NCI-H510A treated with DMSO at 0.1 percent for 48 hours (cell line): ENCODE data around the gene BSG.

Experiments used
- DNase-seq: peaks from one replicate; lab custom pipeline; 2025; lab: John Stamatoyannopoulos, UW

The BSG gene

DNA sequence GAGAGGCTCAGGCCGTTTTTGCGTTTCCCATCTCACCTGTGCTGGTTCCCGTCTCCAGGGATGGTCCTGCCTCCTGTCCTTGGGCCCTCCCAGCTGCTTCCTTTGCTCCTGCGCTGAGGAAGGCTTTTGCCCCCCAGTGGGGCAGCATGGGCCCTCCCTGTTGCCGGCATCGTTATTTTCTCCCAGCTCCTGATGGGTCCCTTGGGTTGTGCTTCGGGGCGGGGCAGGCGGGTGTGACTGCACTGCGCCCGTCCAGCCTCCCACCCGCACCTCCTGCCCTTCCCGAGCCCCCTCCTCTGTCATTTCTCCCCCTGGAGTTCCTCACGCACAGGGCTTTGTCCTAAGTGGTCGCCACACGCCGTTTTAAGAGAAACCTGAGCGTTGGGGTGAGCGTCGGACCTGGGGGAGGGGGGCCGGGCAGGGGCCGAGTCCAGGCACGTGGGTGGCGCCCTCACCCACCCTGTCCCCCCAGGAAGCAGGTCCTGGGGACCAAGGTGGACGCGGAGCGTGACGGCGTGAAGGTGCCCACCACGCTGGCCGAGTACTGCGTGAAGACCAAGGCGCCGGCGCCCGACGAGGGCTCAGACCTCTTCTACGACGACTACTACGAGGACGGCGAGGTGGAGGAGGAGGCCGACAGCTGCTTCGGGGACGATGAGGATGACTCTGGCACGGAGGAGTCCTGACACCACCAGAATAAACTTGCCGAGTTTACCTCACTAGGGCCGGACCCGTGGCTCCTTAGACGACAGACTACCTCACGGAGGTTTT is 31.3 kb upstream of the BSG start:
- DNase-seq: no peak

- no peak for DNase-seq
Observed at GRCh38 chr19:541699-542098, 30.7 kb upstream of the BSG start.

- no peak for DNase-seq
Observed at GRCh38 chr19:542173-542866, 30.1 kb upstream of the BSG start.

DNA sequence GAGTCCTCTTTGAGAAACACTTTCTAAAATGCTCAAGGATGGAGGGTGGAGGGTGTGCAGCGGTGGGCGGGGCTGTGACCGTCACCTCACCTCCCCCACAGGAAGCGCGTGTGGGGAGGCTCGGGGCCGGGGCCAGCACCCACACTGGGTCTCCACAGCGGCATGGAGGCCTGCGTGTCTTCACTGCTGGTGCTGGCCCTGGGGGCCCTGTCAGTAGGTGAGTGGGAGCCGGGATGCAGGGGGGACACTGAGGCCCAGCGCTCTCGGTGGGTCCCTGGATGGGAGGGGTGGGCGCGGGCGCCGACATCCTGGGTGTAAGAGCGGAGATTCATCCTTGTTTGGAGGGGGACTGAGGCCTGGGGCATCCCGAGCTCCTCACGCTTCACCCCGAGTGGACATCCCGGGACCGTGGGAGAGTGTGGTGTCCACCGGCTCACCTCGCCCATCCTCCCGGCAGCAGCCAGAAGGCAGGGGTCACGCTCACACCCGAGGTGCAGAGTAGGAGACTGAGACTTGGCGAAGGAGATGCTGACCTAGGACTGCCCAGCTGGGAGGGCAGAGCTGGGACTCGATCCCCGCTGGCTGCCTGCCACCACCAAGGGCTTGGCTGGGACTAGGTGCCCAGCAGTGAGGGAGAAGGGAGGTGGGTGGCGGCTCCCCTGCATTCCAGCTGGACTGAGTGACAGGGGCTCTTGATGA is 28.3 kb upstream of the BSG start, which contains the start of gene GZMM:
GZMM (plus strand) TSS at position 144 of the 699 bp plus-strand sequence; CDS start at position 163, 19 bp downstream.
- no peak for DNase-seq

GRCh38 chr19:547117-547516 is 25.3 kb upstream of the BSG start:
- no peak for DNase-seq

DNA sequence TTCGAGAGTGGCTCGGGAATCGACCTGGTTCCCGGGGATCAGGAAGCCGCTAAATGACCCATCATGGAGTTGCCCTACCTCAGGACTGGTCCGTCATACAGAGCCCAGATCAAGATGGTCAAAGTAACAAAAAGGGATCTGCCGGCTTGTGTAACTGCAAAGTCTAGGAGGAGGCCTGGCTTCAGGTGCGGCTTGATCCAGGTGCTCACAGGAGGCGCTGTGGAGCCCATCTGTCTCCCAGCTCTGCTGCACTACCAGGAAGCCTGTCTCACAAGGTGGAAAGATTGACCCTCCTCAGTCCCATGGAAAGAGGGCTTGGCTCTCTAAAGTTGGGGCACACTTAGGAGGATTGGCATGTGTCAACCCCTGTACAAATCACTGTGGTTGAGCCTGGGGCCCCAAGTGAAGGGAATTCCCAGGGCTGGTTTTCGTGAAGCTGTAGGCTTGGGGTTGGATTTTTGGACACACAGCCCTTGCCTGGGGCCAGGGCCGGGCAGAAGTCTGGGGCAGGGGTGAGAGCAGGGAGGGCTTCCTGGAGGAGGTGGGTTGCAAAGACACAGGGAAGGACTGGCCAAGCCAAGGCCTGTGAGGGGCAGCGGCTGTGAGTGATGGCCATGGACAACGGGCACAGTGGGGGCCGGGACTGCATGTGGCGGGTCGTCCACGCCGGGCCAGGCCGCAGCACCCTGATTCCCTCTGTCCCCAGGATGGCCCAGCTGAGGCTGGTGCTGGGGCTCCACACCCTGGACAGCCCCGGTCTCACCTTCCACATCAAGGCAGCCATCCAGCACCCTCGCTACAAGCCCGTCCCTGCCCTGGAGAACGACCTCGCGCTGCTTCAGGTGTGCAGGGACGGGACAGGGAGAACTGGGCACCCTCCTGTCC is 24.3 kb upstream of the BSG start:
- no peak for DNase-seq

DNA sequence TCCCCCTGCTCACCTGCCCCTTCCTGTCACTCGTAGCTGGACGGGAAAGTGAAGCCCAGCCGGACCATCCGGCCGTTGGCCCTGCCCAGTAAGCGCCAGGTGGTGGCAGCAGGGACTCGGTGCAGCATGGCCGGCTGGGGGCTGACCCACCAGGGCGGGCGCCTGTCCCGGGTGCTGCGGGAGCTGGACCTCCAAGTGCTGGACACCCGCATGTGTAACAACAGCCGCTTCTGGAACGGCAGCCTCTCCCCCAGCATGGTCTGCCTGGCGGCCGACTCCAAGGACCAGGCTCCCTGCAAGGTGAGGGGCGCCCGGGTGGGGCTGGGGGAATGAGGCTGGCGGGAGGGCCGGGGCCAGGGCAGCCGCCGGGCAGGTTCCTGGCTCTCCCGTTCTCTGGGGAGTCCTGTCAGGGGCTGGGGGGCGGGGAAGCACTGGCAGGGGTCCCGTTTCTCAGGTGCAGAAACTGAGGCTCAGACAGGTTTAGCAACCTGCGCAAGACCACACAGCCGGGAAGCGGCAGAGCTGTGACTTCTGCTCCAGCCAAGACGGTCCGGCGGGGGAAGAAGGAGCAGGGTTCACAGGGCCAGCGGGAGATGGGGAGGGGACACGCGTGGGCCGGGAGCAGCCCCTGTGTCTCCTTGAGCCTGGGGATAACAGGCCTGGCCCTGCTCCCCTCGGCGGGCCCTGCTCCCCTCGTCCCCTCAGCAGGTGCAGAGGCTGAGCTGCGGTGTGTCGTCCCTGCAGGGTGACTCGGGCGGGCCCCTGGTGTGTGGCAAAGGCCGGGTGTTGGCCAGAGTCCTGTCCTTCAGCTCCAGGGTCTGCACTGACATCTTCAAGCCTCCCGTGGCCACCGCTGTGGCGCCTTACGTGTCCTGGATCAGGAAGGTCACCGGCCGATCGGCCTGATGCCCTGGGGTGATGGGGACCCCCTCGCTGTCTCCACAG is 23.2 kb upstream of the BSG start:
- DNase-seq: no peak

DNA sequence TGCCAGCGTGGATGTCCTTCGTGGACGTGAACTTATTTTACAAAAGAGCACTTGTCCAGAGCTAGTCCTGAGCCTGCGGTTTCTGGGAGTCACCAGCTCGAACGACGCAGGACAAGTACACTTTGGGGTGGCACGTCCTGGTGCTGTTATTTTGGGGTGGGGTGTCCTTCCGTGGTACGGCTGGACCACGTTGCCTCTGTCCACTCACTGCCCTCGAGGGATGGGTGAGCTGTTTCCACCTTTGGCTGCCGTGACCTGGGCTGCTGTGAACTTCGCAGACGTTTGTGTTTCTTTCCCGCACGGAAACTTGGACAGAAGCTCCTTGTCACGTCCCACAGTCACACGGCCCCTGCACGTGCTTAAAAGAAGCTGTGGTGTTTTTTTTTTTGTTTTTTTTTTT is 17.6 kb upstream of the BSG start:
- DNase-seq: no peak

- DNase-seq: no peak
Observed at GRCh38 chr19:555474-555808, 17.0 kb upstream of the BSG start.

GRCh38 chr19:556611-557382 is 15.6 kb upstream of the BSG start:
- no peak for DNase-seq

DNA sequence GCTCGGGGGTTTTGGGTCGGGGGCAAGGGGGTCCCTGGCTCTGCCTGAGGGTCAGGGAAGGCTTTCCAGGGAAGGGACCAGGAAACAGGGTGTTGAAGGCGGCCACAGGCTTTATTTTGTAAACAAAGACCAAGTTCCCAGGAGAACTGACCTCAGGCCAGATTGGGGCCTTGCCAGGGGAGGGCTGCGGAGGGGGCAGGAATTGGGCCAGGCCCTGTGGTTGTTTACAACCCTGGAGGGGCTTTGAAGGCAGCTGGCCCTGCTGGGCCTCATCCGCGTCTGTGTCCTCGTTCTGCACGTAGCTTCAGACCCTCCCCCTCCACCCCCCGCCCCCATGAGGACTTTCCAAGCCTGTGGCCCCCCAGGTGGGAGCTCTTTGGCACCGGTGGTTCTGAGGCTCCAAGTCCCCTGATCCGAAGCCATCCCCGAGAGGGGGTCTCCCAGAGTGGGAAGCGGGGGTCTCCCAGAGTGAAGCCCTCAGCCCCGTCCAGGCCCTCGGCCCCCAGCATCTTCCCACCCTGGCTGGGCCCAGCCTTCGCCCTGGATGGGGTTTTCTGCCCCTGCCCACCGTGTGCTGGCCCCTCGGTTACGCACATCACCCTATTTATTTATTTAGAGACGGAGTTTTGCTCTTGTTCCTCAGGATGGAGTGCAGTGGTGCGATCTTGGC is 13.5 kb upstream of the BSG start:
- DNase-seq: no peak

GRCh38 chr19:560121-560520 is 12.3 kb upstream of the BSG start:
- no peak for DNase-seq

- DNase-seq: no peak
Observed at GRCh38 chr19:566403-566802, 6.0 kb upstream of the BSG start.

DNA sequence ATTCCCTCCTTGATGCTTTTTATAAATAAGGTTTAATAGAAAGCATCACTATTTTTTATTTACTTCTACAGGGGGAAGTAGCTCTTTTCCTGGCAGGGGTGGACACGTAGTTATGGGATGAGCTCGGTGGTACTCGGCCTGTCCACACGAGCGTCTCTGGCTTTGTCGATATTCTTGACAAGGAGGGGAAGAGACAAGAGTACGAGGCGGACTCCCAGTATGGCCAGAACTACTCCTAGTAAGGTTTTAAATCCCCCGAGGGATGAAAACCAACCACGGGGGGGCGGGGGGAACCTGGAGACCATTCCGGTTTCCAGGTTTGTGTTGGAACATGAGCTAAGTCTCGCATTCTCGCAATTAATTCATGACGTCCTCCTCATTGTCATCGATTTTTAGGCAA is 5.6 kb upstream of the BSG start:
- no peak for DNase-seq

DNA sequence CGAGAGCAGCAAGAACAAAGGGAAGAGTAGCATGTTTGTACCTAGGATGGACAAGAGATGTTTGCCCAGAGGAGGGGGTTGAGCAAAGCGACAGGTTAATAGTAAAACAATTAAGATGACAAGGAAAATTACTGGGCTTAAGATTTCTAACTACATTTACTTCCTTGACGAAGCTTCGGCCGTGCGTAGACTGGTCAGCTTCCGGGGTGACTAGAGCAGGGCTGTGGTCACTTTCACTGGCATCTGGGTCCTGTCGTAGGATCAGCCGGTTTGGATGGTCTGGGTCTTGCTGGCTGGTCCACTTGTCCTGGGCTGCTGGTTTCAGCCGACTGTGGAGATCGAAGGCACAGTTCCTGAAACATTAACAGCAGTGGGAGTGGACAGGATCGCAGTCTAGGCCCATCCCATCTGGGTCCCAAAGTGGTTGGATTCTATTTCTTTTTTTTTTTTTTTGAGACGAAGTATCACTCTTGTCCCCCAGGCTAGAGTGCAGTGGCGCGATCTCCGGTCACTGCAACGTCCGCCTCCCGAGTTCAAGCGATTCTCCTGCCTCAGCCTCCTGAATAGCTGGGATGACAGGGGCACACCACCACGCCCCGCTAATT is 5.0 kb upstream of the BSG start:
- no peak for DNase-seq

- DNase-seq: no peak
Observed at GRCh38 chr19:570251-570686, 2.1 kb upstream of the BSG start.

- peak; percentile 59 for DNase-seq
Observed at GRCh38 chr19:570937-571565, 1.3 kb upstream of the BSG start.

GRCh38 chr19:571566-571974 is 826 bp upstream of the BSG start:
- DNase-seq: no peak
